ENCODE results near the gene INSRR.

Gene INSRR

DNA sequence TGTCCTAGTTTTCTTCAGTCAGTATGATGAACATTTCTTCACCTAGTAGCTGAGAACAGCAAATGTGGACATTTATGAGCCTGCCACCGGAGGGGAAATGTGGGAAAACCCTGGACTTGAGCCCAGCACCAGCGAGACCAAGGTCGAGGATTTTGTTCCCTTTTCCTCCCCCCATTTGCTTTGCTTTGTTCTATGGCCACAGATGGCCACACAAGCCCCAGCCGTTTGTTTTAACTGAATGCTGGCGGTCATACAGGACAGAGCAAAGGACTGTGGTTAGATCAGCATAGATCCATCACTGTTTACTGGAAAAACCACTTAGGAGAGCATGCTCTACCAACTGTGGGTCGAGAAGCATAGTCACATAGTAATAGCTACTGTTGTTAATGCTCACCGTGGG, 63.1 kb downstream of the INSRR start:
- H3K27ac ChIP-seq = no peak overlapping the region
- TF ChIP-seq, protein P1, sequence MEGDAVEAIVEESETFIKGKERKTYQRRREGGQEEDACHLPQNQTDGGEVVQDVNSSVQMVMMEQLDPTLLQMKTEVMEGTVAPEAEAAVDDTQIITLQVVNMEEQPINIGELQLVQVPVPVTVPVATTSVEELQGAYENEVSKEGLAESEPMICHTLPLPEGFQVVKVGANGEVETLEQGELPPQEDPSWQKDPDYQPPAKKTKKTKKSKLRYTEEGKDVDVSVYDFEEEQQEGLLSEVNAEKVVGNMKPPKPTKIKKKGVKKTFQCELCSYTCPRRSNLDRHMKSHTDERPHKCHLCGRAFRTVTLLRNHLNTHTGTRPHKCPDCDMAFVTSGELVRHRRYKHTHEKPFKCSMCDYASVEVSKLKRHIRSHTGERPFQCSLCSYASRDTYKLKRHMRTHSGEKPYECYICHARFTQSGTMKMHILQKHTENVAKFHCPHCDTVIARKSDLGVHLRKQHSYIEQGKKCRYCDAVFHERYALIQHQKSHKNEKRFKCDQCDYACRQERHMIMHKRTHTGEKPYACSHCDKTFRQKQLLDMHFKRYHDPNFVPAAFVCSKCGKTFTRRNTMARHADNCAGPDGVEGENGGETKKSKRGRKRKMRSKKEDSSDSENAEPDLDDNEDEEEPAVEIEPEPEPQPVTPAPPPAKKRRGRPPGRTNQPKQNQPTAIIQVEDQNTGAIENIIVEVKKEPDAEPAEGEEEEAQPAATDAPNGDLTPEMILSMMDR (IDR thresholded peaks at IDR 0.05) = no peak
- TF ChIP-seq ZFX (IDR thresholded peaks at IDR 0.05; ENCODE audit: borderline replicate concordance) = no peak

DNA sequence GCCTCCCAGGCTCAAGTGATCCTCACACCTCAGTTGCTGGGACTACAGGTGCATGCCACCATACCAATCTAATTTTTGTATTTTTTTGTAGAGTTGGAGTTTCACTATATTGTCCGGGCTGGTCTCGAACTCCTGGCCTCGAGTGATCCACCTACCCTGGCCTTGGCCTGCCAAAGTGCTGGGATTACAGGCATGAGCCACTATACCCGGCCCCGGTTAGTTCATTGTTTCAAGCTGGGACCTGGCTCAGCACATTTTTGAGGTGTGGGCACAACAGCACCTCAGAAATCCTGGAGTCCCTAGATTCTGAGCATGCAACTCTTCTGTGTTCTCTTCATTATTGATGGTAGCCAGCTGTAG, 63.6 kb downstream of the INSRR start:
- no peak overlapping the region for H3K27ac ChIP-seq
- TF ChIP-seq ZFX (IDR thresholded peaks at IDR 0.05; ENCODE audit: borderline replicate concordance) = no peak
- TF ChIP-seq, protein P1 (IDR thresholded peaks at IDR 0.05) = no peak

DNA sequence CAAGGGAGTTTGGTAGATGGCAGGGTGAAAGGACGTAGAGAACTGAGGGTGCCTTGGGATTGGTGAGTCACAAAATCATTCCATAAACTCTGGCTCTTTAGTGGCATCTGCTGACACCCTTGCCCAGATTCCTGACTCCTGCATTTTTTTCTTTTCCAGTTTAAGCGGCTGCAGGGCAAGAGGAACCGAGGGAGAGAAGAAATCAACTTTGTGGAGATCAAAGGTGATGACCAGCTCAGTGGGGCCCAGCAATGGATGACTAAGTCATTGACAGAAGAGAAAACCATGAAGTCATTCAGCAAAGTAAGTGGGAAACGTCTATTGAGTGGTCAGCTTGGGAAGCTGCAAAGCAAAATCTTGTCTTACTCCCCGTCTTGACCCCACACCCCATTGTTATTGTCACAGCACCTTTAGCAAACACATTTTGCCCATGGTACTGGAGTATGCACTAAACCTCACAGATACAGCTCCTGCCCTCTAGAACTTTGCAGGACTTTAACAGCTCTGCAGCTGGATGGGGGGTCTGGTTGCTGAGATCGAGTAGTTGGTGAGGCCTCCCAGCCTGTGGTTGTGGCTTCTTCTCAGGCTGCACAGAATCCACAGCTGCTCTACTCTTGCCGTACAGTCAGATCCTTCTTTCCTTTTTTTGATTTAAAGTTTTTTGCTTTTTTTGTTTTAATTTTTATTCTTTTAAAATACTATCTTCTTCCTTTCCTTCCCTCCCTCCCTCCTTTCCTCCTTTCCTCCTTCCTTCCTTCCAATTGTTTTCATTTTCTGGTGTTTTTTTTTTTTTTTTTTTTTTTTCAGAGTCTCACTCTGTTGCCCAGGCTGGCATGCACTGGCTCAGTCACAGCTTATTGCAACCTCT, 64.2 kb downstream of the INSRR start:
- TF ChIP-seq ZFX (IDR thresholded peaks at IDR 0.05; ENCODE audit: borderline replicate concordance) = no peak
- TF ChIP-seq, protein P1 (IDR thresholded peaks at IDR 0.05) = no peak
- no peak overlapping the region for H3K27ac ChIP-seq

Data from 22Rv1 (cell line).